Putamen (tissue), 1 donor: ENCODE data around the gene PKNOX2.

ENCODE experiments used
- DNase-seq: peaks from one replicate; pipeline ENCODE4 v3.0.0-alpha.2; 2016; ENCODE audit warnings: low spot score

Gene PKNOX2

DNA sequence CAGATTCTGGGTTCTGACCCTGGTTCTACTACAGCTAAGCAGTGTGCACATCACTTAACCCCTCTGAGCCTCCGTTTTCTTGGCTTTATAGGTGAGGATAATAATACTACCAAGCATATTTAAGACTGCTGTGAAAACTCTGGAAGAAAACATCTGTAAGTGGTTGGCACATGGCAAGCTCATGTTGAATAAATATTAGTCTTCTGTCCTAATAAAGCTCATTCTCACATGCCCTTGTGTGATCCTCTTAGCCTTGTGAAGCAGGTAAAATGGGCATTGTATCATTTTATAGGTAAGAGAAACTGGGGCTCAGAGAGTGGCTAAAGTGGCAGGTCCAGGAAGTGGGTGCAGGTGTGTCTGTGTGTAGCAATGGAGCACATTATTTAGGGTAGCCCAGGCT, 8.5 kb downstream of the PKNOX2 start:
- no peak for DNase-seq

DNA sequence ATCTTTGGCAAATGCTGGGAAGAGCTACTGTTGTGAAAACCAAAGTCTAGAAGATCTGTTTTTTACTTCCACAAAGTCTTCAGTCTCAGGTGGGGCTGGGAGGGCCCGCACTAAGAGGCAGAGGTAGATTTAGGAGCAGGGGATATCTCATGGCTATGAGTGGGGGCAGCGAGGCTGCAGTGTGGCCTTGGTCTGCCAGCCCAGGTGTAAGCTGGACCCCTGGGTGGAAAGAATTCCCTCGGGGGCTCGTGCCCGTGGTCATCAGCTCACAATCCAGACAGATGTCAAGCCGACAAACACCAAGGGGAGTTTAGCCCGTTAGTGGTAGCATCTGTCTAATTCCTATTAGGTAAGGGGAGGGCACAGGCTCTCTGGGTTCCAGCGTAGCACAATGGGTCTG, 9.0 kb downstream of the PKNOX2 start:
- DNase-seq, result no peak

DNA sequence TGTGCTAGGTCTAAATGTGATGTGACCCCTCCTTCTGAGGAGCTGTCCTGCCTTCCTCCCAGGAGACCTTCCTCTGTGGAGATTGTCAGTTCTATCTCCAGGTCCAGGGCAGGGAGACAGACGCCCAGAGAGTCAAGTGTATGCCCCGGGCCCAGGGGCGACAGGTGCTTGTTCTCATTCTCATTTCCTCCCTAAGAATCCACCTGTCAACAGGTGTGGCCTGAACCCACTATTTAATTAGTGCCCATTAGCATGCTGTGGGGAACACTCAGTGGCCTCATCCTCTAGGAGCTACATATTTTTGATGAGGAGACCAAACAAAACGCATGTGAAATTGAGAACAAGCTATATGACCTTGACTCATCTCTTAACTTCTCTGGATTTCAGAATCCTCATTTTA, 9.5 kb downstream of the PKNOX2 start:
- no peak for DNase-seq

DNA sequence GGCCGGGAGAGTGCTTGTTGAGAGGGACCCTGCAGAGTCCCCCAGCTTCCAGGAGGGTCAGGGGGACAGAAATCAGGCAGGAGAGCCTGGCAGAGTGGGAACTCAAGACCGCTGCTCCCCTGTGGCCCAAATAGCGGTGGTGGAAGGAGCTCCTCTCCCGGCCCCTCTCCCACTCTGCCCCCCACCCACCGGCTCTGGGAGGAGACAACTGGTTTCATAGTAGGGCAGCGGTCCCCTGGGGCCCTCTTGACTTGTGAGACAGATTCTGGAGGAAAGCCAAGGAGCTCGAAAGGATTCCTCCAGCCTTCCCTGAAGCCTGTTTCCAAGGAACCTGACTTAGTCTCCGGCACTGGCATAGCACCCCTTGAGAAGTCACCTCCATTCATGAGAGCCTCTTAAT, 10.1 kb downstream of the PKNOX2 start:
- DNase-seq, result no peak

DNA sequence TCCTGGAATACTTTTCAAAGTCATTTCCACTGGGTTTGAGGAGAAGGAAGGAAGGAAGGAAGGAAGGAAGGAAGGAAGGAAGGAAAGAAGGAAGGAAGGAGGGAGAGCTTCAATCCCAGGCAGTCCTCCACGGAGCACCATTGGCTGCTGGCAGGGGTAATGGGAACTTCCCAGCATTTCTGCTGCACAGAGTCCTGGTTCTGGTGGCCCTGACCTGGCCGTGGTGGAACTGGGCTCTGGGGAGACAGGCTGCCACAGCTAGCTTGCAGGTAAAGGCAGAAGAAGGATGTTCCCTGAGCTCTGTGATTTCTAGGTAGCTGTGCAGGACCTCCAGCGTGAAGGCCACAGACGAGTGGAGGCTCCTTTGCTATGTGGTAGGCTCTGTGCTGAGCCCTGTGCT, 10.6 kb downstream of the PKNOX2 start:
- DNase-seq, result no peak

DNA sequence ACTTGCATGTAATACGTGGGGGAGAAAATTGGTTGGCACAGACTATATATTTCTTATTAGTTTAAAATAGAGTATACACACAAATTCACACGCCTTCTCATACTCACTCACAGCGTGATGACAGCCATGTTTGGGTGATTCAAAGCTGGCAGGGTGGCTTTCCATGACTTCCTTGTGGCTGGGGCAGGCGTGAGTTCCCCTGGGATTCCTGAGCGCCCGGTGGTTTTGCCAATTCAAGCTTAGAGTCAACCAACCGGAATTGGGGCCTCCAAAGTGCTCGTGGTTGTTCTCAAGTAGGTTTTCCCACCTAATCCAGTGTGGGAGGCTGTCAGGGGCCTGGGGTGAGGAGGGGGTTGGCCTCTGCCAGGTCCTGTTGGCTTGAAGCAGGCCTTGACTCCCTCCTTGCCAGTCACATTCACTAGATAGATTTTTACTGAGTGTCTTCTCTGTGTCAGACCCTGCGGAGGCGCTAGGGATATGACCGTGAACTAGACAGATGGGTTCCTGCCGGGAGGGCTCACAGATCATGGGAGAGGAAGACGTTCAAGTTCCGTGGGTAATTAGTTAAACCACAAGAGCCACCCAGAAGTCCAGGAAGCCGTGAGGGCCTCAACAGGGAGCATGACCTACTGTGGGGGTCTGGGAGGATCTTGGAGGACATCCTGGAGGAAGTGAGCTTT, 11.5 kb downstream of the PKNOX2 start:
- DNase-seq, result no peak

DNA sequence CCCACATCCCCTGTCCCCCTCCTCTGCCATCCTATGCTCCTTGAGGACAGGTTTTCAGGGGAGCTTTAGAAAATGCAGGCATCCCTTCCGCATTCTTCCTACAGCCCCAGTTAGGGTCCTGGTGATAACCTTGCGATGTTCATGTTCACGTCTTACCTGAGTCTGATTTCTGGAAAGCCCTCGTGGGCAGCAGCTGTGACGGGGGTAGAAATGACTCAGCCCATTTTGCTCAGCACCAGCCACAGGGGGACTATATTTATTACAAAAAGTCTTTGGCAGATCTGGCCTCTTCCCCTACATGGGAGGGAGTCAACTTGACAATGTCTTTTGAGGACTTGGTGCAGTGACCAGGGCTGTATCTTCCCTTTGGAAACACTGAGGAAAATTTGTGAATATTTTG, 12.3 kb downstream of the PKNOX2 start:
- no peak for DNase-seq

DNA sequence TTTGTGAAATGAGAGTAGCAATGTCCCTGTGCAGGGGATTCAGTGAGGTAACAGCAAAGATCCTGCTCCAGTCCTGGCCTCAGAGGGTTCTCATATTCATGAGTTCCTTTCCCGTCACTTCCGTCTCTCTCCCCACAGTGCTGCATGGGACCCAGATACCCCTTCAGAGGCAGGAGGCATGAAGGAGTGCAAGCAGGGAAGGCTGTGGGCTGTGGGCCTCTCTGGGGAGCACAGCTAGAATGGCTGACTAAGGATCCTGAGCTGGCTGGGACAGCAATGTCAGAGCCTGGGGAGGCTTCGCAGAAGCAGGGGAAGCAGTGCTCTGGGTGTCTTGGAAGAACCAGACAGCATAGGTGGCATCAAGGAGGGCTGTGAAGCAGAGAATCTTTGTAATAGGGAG, 13.0 kb downstream of the PKNOX2 start:
- DNase-seq, result no peak

DNA sequence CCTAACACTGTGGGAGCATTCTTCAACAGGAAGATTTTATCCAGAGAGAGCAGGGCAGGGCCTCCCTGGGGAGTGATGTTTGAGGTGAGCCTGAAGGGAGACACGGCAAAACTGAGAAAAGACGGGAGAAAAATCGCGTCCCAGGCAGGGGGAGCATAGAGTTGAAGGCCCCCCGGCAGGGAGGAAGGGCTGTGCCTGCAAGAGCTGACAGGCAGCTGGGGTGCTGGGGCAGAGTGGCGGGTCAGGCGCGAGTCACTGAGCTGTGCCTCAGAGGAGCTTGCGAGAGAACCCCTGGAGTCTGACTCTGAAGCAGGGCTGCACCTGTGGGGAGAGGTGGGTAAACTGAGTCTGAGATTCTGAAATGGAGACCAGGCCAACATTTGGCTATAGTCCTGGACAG, 14.8 kb downstream of the PKNOX2 start:
- DNase-seq, result no peak

DNA sequence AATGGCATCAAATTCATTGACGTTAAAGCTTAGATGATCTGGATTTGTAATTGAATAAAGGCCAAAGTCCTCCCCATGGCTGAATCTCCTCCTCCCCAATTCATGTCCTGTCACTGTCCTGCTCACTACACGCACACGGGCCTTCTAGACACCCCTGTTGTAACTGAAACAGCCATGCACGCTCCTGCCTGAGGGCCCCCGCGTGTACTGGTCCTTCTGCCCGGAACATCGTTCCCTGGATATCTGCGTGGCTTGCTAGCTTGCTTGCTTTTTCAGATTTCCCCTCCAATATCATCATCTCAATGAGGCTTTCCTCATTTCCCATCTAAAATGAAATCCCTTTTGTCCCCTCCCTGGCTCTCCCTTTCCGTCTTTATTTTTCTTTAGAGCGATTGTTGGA, 15.3 kb downstream of the PKNOX2 start:
- DNase-seq, result no peak

DNA sequence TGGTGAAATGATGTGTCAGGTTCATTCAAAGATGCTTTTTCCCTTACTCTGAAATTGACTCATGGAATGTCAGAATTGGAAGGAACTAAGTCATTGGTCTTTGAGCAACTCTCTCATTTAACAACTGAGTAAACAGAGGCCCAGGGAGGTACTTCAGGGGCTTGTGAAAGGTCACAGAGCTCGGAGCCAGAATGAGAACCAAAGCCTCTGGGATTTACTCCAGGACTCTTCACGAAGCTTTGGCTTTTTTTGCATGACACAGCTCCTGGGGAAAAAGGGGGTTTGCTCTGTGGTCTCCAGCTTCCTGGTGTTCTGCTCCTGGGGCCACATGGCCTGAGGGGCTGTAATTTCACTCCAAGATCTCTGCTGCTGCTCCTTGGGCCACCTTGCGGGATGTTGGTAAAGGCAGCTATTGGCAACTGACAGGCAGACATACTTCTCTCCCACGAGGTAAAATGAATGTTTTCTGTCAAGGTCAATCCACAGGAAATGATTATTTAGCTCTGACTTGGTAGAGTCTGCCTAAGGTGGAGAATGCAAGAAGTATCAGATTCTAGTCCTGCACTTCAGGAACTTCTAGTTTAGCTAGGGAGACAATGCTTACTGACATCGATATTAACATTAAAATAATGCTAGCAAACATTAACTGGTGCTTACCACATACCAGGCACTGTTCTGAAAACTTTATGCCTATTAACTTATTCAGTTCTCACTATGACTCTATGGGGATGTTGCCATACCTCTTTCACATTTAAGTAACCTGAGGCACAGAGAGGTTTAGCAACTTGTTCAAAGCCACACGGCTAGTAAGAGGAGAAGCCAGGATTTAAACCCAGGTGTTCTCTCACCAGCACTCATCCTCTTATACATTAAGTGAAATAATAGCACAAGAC, 16.1 kb downstream of the PKNOX2 start:
- no peak for DNase-seq

DNA sequence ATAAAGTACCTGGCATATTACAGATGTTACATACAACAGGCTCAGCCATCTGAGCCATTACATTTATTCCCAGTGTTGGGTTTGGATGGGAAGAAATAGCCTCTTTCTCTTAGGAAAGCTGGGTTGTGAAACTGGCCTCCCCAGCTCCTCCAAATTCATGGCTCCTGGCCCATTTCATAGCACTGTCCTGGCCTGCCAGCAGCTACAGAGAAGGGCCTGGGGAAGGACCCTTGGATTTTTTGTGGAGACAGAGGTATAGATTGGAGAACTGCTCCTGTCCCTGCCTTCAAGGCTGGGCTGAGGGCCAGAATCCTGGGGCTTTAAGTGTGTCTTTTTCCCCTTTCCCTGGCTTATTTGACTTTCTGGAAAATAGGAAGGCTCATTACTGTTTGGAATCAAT, 18.0 kb downstream of the PKNOX2 start:
- no peak for DNase-seq

DNA sequence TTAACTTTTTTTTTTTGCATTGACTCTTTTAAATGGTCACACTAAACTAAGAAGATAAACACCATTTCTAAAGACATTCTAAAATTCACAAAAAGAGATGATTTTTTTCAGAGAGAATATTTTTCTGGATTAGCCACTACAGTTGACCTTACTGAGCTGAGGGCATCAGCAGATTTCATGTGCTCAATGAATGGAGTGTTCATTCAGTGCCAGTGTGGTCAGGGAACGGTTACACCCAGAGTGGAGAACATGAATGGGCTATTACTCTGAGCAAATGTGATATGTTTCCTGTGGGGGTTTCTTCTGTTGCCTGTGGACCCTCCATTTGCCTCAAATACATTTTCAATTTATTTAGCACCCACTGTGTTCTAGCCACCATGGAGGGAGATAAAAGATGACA, 19.1 kb downstream of the PKNOX2 start:
- DNase-seq, result no peak

DNA sequence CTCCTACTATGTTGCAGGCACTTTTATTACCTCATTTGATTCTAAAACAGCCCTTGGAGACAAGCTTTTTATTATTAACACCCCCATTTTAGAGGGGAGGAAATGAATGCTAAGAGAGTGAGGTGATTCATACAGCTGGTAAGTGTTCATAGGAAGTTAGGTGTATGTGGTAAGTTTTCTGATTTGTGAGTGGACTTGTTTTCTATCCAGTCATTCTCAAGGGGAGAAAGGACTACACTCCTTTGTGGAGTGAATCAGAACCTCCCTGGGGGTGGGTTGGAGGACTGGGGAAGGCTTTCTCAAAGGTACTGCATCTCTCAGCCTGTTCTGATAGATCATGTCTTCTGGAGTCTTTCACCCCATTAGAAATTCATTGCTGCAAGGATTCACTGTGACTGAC, 23.5 kb downstream of the PKNOX2 start:
- no peak for DNase-seq

DNA sequence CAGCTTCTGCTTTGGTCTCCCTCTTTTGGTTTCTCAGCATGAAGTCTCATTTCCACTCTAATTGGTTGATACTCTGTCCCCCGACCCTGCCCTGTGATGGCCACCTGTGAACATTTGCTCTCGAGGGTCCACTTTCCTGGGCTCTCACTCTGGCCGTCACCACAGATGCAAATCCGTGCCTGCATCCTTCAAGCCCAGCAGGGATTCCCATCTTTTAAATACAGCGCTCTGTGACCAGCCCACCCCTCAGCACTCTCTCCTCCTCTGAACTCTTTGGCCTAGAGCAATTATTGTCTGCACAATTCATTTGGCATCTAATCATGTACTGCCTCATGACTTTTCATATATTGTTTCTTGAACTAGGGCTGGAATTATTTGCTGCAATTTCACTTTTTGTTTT, 26.0 kb downstream of the PKNOX2 start:
- no peak for DNase-seq

DNA sequence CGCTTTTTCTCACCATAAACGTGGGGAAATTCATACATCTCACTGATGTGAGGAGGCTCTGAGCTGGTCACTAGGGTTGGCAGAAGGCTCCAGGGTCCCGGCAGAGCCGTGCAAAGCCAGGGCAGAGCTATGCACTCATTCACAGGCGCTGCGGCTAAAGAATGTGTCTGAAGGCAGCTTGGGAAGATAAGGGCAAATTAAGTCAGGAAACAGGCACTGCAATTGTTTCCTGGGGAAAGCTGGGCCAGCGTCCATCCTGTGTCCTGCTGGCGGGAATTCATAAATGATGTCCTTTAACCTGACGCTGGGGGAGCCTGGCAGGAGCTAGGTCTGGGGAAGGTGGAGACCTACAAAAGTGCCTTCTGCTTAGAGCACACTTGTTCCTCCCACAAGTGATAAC, 27.6 kb downstream of the PKNOX2 start:
- no peak for DNase-seq

DNA sequence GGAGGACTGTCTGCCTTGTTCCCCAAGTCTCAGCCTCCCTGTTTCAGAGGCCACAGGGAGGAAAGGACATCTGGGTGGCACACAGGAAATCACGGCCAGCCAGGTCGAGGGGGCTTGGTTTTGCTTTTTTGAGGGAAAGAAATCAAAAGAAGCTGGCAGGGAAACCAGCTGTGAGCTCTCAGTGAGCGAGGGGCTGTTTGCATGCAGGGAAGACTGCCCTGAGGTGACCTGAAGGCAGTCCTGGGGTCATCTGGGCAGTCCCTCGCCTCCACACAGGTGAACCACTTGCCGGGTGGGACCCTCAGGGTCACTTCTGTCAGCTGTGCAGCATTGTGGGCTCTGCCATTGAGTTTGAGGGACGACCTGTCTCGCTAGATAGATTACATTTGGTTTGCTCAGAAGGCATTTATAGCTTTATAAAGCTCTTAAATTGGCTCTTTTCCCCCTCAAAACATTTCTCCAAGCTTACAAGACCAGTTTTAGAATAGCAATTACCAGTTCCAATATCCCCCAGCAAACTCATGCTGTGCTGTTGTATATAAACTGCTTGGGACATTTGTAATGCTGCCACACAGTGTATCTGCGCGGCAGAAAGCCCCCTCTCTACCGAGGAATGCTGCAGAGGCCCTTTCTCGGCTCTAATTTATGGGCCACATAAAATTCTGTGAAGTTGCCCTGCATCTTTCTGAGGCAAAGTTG, 28.3 kb downstream of the PKNOX2 start:
- no peak for DNase-seq

DNA sequence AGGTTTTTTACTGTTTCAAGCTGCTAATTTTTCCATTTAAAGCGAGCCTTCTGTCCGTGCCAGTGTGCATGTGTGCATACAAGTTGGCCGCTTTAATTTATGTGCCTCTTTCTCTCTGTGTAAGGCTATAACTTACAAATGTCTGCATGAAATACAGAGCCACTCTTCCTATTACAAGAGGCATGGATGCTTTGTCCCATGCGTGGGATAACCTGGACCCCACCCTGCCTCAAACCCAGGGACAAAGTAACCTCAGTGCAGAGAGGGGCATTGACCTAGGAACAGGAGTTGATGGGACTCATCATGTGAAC, 28.8 kb downstream of the PKNOX2 start:
- DNase-seq, result no peak

DNA sequence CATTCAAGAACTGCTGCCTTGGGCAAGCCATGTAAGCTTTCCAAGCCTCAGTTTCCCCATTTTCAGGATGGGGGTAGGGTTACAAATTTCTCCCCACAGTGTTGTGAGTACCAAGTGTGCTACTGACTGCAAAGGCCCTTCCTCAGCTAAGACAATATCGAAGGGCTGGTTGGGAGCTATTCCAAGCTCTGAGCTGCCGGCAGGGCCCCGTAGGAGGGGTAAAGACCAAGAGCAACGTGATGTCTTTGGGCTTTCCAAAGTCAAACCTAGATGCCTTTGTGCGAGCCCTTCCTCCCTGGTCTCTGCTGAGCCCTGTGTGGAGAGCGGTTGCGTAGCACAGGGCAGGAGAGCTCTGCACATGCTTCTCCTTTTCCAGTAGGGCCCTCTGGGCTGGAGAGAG, 29.3 kb downstream of the PKNOX2 start:
- DNase-seq, result no peak

DNA sequence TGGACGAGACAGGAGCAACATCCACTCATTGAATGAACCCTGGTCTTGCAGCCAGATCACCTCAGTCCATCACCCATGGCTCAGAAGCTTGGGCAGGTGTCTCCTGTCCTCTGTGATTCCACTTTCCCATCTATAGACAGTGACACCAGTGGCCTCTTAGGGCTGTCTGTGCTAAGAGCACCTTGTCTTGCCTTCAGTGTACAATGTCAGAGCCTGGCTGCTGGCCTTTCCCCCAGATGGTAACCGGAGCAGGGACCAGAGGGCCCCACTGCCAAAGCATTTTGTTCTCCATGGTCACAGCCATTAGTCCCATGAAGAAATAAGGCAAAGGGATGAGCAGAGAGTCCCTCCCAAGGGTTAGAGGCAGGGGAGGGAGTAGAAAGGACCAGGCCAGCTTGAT, 35.4 kb downstream of the PKNOX2 start:
- no peak for DNase-seq

DNA sequence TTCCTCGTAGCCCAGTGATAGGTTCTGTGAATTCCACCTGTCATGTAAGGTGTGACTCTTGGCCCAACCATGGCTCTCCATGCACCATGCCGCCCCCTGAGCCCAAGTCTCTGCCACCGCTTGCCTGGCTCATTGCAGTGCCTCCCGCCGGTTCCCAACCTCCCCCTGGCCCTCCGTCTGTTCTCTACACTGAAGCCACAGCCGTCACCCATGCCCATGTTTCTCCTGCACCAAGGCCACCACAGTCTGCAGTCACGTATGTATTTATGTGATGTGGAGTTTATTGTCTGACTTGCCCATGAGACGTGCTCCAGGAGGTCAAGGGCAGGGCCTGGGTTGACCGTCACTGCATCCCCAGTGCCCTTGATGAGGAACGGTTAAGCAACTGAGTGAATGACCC, 35.9 kb downstream of the PKNOX2 start:
- DNase-seq, result no peak

DNA sequence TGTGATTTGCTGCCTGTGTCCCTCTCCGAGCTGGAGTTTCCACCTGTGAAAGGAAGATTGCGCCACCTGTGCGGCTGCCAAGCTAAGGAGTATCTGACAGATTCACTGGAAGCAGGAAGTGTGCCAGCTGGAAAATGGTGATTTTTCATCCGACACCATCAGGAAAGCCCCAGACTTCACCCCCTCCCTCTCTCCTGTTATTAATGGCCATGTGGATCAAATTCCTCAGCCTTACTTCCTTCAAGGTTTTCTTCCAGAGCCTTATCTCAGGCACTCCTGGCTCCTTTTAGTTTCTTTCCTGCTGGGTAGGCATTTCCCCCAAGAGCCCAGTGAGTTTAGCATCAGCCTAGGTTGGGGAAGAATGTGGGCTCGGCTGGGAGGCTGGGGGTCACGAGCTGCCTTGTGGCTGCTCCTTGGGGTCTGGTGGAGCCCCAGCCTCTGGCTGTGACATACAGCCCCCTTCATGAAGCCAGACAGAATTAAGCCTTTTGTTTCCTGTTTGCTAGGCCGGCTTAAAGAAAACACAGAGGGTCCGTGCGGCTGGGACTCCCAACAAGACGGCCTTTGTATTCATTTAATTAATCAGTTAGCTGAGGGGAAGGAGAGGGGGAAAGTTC, 37.1 kb downstream of the PKNOX2 start:
- no peak for DNase-seq

DNA sequence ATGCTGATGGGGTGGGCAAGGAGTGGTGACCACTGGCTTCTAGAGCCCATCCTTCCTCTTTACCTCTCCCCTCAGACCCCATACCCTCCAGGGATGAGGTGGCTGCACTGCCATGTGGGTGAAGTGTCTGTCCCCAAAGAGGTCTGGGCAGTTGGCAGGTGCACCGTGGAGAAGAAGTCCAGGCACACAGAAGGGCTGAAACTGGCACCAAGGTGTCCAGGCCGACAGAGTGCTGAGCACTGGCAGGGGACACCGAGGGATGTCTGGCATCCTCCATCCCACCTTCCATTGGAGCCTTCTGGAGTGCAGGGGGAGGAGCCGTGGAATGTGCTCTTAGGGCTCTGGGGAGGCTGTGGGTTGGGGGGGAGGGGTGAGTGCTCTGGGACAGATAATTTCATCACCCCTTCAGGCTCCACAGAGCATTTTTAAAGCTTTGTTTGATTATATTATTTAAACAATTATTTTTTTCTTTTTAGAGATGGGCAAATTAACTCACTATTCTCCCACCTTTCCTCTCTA, 37.9 kb downstream of the PKNOX2 start:
- DNase-seq, result no peak
